Gastrocnemius medialis (tissue), 4 donors: ENCODE measurements around the gene TBCK.

Source experiments
- POLR2A ChIP-seq, 2 donors: fragments of 450-650 bp; IDR thresholded peaks; one replicate each; pipeline ENCODE4 v1.6.1; 2017; ENCODE audit warnings: antibody characterized with exemption in 2 of 2, mild to moderate bottlenecking in 2 of 2, moderate library complexity in 2 of 2
- TF ChIP-seq, protein P1 (sequence below), 5 experiments: fragments of 450-650 bp in 3 of 5; fragments of 200-600 bp in 2 of 5; sonication (generic) in 2 of 5; IDR thresholded peaks in 4 of 5; conservative IDR thresholded peaks in 1 of 5; 1 replicate in 4 of 5; 2 replicates in 1 of 5; pipeline ENCODE4 v1.5.1; 2016 to 2019; ENCODE audit warnings: antibody characterized with exemption in 5 of 5, mild to moderate bottlenecking in 3 of 5, moderate library complexity in 3 of 5

DNA sequence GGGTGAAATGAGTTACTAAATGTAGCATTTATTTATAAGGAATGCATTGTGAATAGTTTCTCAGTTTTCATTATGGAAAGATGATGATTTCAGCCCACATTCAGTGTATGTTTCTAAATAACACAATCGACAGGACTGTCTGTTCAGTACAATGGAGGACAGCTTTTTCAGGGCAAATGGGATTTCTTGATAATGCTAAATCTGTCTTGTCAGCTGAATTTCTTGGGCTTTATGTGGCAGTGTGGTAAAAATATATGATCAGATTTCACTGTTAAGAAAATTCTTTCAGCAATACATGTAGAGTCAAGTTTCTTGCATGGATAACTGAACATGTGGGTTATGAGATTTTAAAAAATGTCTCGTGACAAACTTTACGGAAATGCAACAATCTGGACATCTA lies 269.9 kb downstream of the TBCK start:
- TF ChIP-seq, protein P1, sequence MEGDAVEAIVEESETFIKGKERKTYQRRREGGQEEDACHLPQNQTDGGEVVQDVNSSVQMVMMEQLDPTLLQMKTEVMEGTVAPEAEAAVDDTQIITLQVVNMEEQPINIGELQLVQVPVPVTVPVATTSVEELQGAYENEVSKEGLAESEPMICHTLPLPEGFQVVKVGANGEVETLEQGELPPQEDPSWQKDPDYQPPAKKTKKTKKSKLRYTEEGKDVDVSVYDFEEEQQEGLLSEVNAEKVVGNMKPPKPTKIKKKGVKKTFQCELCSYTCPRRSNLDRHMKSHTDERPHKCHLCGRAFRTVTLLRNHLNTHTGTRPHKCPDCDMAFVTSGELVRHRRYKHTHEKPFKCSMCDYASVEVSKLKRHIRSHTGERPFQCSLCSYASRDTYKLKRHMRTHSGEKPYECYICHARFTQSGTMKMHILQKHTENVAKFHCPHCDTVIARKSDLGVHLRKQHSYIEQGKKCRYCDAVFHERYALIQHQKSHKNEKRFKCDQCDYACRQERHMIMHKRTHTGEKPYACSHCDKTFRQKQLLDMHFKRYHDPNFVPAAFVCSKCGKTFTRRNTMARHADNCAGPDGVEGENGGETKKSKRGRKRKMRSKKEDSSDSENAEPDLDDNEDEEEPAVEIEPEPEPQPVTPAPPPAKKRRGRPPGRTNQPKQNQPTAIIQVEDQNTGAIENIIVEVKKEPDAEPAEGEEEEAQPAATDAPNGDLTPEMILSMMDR (IDR thresholded peaks at IDR 0.05 in 4 of 5, conservative IDR thresholded peaks at IDR 0.05 in 1 of 5): no peak
- TF ChIP-seq POLR2A (IDR thresholded peaks at IDR 0.05): no peak
